HCT116 (cell line): ENCODE results near the gene PHF21A.

Experiments
- CTCF ChIP-seq, 3 experiments: fragments of 200-600 bp in 1 of 3; sonication (generic) in 1 of 3; IDR thresholded peaks in 2 of 3; conservative IDR thresholded peaks in 1 of 3; 2 replicates each; pipeline ENCODE4 v1.5.1; 2012 to 2017; ENCODE audit warnings: low read depth in 2 of 3, low read length in 2 of 3, antibody characterized with exemption in 1 of 3, borderline replicate concordance in 1 of 3, control low read depth in 1 of 3, mild to moderate bottlenecking in 1 of 3, mixed read lengths in 1 of 3, mixed run types in 1 of 3, moderate library complexity in 1 of 3; ENCODE audit not compliant: insufficient read depth in 1 of 3
- MAX ChIP-seq: IDR thresholded peaks from 2 replicates; pipeline ENCODE4 v1.6.1; 2012
- POLR2A ChIP-seq: IDR thresholded peaks from 2 replicates; pipeline ENCODE4 v1.7.0; 2011; ENCODE audit warnings: borderline replicate concordance; ENCODE audit not compliant: insufficient read depth, insufficient read length; ENCODE audit errors: extremely low read depth
- POLR2AphosphoS5 ChIP-seq: IDR thresholded peaks from 2 replicates; pipeline ENCODE4 v1.6.1; 2011; ENCODE audit warnings: mild to moderate bottlenecking, low read depth, low read length, moderate library complexity
- SRF ChIP-seq: IDR thresholded peaks from 2 replicates; pipeline ENCODE4 v1.6.1; 2012; ENCODE audit warnings: low read depth
- TF ChIP-seq, protein P1 (sequence below): IDR thresholded peaks from 2 replicates; pipeline ENCODE4 v1.6.1; 2012; ENCODE audit warnings: low read depth
- TF ChIP-seq, protein P2 (sequence below): IDR thresholded peaks from 2 replicates; pipeline ENCODE4 v1.6.1; 2011; ENCODE audit warnings: mild to moderate bottlenecking, low read length, moderate library complexity; ENCODE audit not compliant: insufficient replicate concordance; ENCODE audit errors: extremely low read depth

DNA sequence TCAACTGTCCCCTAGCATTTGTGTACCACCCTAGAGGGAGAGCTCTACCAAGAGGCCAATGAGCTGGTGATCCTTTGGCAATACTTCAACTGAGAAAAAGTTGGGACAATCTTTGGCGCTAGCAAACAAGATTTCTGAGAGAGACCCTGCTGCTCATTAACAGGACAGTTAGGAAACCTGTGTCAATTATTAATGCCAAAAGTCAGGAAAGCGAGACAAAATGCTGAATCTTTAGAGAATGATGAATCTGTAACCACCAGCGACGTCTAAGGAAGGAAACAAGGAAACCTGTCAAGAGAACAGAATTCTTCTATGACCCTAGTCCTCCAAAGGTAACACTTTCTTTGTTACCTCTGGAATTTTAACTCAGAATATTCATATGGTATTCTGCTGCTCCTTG is 178.9 kb downstream of the PHF21A start:
- TF ChIP-seq POLR2A (no peak), SRF (no peak), POLR2AphosphoS5 (no peak), CTCF (IDR thresholded peaks at IDR 0.05 in 2 of 3, conservative IDR thresholded peaks at IDR 0.05 in 1 of 3; ENCODE audit: borderline replicate concordance in 1 of 3, insufficient read depth in 1 of 3, low read depth in 2 of 3, low read length in 2 of 3) (no peak), MAX (no peak)
- TF ChIP-seq, protein P1, sequence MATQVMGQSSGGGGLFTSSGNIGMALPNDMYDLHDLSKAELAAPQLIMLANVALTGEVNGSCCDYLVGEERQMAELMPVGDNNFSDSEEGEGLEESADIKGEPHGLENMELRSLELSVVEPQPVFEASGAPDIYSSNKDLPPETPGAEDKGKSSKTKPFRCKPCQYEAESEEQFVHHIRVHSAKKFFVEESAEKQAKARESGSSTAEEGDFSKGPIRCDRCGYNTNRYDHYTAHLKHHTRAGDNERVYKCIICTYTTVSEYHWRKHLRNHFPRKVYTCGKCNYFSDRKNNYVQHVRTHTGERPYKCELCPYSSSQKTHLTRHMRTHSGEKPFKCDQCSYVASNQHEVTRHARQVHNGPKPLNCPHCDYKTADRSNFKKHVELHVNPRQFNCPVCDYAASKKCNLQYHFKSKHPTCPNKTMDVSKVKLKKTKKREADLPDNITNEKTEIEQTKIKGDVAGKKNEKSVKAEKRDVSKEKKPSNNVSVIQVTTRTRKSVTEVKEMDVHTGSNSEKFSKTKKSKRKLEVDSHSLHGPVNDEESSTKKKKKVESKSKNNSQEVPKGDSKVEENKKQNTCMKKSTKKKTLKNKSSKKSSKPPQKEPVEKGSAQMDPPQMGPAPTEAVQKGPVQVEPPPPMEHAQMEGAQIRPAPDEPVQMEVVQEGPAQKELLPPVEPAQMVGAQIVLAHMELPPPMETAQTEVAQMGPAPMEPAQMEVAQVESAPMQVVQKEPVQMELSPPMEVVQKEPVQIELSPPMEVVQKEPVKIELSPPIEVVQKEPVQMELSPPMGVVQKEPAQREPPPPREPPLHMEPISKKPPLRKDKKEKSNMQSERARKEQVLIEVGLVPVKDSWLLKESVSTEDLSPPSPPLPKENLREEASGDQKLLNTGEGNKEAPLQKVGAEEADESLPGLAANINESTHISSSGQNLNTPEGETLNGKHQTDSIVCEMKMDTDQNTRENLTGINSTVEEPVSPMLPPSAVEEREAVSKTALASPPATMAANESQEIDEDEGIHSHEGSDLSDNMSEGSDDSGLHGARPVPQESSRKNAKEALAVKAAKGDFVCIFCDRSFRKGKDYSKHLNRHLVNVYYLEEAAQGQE = no peak
- TF ChIP-seq, protein P2, sequence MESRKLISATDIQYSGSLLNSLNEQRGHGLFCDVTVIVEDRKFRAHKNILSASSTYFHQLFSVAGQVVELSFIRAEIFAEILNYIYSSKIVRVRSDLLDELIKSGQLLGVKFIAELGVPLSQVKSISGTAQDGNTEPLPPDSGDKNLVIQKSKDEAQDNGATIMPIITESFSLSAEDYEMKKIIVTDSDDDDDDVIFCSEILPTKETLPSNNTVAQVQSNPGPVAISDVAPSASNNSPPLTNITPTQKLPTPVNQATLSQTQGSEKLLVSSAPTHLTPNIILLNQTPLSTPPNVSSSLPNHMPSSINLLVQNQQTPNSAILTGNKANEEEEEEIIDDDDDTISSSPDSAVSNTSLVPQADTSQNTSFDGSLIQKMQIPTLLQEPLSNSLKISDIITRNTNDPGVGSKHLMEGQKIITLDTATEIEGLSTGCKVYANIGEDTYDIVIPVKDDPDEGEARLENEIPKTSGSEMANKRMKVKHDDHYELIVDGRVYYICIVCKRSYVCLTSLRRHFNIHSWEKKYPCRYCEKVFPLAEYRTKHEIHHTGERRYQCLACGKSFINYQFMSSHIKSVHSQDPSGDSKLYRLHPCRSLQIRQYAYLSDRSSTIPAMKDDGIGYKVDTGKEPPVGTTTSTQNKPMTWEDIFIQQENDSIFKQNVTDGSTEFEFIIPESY = no peak
